GM12872 (cell line): ENCODE measurements around the gene KSR2.

Source experiments
- TF ChIP-seq, protein P1 (sequence below): IDR thresholded peaks from 3 replicates; pipeline ENCODE4 v1.5.1; 2011; ENCODE audit warnings: low read depth, mild to moderate bottlenecking, low read length, moderate library complexity; ENCODE audit not compliant: insufficient read depth

Gene KSR2

DNA sequence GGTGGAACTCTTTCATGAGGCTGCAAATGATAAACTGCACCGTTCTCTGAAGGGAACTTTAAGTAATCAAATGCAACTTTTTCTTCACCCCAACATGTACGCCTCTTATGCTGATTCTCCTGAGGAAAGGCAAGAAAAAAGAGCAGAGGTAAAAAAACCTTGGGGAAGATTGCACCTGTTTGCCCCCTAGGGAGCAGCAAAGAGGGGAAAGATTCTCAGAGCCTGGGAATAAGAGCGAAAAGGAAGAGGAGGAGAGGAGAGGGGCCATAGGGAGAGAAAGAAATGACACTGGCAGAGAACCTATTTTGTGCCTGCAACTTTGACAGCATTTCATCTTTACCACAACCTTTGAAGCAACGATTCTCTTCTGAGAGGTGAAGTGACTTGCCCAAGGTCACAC is 254.6 kb downstream of the KSR2 start:
- TF ChIP-seq, protein P1, sequence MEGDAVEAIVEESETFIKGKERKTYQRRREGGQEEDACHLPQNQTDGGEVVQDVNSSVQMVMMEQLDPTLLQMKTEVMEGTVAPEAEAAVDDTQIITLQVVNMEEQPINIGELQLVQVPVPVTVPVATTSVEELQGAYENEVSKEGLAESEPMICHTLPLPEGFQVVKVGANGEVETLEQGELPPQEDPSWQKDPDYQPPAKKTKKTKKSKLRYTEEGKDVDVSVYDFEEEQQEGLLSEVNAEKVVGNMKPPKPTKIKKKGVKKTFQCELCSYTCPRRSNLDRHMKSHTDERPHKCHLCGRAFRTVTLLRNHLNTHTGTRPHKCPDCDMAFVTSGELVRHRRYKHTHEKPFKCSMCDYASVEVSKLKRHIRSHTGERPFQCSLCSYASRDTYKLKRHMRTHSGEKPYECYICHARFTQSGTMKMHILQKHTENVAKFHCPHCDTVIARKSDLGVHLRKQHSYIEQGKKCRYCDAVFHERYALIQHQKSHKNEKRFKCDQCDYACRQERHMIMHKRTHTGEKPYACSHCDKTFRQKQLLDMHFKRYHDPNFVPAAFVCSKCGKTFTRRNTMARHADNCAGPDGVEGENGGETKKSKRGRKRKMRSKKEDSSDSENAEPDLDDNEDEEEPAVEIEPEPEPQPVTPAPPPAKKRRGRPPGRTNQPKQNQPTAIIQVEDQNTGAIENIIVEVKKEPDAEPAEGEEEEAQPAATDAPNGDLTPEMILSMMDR, result no peak

DNA sequence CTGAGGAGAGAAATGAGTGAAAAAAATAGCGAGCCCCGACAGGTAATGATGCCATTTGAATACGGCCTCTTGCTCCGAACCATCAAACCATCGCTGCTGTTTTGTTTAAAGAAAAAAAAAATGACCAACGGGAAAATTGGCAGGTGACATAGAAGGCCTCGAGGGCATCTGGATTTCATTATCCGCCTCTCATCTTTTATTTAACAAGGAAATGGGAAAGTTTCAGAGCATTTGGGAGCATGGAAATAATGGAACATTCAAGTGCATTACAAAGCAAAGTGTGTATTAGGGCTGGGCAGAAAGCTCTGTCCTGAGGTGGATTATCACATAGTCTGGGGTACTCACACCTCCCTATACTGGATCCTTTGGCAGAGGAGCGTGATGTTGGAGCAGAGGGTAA is 258.7 kb downstream of the KSR2 start:
- TF ChIP-seq, protein P1, result no peak

DNA sequence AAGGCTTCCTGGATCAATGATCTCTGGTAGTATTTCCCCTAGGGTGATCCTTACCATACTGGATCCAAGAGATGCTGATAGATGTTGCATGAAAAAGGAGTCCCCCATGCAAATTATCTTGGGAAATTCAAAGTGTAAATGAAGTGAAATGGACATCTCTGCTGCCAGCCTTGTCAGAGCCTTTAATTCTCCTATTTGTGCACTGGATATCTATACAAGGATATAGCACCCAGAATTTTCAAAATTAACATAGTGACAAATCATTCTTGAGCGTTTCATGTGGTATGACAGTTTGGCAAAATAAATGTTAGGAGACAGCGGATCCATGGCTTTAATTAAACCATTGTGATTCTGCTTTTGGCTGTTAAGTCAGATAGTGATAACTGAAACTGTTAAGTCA is 260.9 kb downstream of the KSR2 start:
- TF ChIP-seq, protein P1, result no peak

DNA sequence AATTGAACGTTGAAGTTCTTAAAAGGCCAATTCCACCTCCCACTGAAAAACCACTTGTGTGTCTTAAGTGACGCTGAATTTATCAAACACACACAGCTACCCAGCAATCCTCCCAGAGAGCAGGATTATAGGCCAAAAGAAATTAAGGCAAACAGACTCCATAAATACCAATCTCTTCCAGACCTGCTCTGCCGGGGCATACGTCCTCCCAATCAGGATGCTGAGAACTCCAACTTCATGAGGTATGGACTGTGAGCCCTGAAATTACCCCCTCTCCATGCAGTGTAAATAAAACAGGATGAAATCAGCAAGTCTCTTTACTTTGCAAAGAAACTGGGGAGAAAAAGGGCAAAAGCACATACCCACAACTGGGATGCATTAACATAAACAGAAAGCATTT is 265.2 kb downstream of the KSR2 start:
- TF ChIP-seq, protein P1, result no peak

DNA sequence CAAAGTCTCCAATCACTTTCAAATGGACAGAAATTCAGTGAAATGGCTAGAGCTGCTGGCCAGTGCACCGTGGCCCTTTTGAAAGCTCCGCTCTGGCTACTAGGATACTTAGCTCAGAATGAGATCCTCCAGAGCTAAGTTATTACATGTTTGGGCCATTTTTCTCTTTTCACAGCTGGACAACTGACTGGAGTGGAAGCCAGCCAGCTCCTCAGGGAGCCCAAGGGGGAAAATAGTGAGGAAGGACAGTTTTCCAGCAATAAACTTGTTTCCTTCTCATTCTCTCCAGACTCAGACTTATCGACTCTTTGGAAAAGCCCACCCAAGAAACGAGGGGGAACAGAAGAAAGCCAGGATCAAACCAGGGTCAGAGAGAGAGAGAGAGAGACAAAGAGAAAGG is 266.0 kb downstream of the KSR2 start:
- TF ChIP-seq, protein P1, result no peak

DNA sequence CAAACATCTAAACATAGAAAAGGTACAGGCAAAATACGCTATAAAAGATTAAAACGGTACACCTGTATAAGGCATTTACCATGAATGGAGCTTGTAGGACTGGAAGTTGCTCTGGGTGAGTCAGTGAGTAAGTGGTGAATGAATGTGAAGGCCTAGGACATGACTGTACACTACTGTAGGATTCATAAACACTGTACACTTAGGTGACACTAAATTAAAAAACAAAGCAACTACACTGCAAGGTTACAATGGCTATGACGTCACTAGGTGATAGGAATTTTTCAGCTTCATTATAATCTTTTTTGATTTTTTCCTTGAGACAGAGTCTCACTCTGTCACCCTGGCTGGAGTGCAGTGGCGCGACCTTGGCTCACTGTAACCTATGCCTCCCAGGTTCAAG is 269.2 kb downstream of the KSR2 start:
- TF ChIP-seq, protein P1, result no peak

DNA sequence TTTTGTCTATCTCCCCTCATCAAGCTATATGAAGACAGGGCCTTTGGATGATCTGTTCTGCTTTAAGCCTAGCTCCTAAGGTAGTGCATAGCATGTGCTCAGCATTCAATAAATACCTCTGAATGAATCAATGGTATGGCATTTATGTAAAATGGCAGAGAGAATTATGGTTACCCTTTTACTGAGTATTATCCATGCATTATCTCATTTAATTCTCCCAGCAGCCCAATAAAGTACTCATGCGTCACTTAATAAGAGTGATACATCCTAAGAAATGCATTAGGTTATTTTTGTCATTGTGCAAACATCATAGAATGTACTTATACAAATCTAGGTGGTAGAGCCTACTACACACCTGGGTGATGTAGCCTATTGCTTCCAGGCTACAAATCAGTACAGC is 269.7 kb downstream of the KSR2 start:
- TF ChIP-seq, protein P1, result no peak

DNA sequence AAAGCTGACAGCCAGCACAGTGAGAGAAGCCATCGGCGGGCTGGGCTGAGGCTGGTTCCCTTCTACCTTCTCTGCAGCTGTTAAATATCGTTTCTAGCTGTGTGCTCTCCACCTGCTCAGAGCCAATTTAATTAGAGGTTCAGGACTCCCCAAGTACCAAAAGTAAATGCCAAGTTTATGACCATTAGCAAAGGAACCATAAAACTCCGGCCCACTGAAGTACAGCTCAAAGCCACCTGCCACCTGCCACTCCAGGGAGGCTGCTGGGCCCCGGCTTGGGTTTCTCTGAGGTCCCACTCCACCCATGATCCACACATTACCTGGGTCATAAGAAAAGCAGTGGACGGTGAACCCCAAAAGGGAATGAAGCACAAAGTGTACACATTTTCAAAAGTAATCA is 272.8 kb downstream of the KSR2 start:
- TF ChIP-seq, protein P1, result no peak
